HG02642 (cell line): ENCODE results near the gene C1orf21.

Experiments
- ATAC-seq: cut with Tn5 transposase; IDR thresholded peaks from one replicate; pipeline ENCODE4 v1.9.1; 2021; ENCODE audit warnings: mild to moderate bottlenecking; ENCODE audit not compliant: unreplicated experiment, poor library complexity

C1orf21 gene

DNA sequence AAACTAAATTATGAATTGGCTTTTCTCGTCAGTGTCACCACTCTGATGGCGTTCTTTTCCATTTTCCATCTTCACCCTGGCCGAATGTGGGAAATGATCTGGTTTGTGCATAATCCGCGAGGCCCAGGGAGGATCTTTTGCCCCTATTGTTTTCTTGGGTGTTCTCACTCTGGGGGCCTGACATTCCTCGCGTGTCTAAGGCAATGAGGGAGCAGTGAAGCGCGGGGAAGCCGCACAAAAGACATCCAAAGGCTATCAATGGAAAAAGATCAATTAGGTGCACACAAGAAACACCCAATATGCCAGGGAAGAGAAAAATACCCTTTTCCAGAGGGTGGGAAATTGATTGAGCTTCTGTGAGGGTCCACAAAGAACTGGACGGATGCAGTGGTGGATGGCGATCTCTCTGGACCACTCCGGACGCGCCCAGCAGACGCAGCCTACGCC lies 941 bp upstream of the C1orf21 start:
- no peak for ATAC-seq

DNA sequence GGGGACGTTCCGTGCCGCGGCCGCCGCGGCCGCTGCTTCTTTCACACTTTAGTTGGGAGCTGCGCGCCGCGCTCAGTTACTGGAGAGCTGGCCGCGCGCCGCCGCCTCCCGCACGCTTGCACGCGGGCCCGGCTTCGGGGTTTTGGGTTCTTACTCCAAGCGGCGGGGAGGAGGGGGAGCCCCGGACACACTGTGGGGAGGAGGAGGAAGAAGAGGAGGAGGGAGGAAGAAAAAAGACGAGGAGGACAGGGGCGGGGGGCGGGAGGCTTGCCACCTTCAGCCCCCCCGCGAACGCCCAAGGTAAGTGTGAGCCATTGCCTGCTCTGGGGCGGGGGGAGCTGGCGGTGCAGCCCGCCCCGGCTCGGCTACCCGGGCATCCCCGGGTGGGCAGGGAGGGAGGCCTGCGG lies 243 bp downstream of the C1orf21 start:
- peak; percentile 16 for ATAC-seq

DNA sequence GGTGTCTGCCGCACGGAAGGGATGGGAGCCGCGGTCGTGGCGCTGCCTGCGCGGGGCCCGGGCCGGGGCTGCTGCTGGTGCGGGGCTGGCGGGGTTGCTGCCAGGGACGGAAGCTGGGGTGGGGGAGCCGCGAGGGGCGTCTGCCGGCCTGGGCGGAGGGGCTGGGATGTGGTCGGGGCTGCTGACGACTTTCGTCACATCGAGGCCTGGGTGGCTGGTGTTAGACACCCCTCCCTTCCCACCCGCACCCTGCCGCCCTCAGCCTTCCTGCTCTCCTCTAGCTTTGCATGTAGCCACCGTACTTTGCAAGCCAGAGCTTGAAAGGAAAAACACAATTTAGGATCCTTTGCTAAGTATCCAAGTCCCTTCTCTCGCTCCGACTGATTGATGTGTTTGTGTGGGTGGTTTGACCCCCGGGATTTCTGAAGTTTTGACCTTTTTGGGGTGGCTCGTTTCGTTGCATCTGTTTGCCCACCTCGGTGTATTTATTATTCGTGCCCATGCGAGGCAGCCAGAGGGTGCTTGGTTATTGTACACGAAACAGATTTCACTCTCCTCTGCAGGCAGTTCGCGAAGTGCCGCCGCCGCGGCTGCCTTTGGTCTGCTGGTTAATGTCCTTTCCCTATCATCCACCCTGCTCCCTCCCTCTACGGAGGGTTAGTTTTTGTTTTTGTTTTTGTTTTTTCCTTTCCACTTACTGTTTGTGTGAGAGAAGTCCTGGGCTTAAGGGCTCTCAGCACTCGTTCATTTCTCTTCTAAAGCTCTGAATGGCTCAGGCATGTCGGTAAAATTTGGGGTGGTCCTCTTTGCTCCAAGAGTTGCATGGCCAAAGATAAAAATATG lies 868 bp downstream of the C1orf21 start:
- ATAC-seq: no peak

DNA sequence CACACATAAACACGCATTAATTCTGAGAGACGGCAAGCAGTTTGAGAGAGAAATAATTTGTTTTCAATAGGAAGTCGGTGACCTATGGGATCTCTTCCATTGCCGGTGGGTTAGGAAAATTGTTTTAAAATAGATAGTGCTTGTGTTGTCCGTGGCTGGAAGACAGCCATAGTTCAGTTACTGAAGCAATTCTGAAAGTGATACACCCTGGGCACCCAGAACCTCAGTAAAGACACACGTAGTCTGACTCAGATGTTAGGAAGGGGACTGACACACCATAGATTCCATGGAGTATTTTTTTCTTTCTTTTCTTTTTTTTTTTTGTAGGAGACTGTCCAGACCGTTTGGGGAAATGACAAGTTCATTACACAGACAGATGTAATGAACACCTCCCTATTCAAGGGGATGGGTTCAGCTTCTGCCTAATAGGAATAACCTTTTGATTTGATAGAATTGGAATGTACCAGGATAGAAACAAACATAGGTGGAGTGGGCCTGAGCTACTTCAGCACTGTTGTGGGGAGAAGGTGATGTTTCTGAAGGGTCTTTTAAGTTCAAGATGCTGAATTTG lies 1.6 kb downstream of the C1orf21 start:
- no peak for ATAC-seq

DNA sequence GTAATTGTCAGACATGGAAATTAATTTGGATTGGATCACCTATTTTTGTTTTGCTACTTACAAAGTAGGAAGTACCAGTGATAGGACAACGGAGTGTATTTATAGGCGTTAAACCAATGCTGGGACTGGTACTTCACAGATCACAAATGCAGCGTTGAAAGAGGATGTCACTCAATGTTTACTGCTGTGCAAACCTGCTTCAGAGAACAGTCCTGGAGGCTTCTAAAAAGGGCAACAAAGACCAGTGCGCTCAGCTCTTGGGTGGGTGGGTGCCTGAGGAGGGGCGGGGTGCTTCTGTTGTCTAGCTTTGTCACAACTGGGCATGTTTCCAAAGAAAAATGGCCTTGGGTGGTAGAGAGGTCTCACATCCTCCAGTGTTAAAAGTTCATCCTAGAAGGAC lies 2.1 kb downstream of the C1orf21 start:
- no peak for ATAC-seq

DNA sequence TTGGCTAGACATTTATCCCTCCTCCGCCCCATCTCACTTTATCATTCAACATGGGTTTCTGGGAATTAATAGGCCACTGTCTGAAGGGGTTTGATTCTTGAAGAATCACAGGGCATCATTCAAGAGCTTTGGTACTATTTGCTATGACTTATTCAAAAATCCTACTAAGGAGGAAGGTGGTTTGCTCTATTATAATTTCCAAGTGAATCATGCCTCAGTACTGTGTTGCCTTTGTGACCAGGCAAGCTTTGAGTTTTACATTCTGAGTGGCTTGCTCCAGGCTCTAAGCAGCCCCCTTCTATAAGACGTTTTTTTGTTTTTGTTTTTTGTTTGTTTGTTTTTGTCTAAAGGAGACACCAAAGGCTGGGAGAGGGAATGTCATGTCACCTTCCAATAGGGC lies 2.6 kb downstream of the C1orf21 start:
- no peak for ATAC-seq

DNA sequence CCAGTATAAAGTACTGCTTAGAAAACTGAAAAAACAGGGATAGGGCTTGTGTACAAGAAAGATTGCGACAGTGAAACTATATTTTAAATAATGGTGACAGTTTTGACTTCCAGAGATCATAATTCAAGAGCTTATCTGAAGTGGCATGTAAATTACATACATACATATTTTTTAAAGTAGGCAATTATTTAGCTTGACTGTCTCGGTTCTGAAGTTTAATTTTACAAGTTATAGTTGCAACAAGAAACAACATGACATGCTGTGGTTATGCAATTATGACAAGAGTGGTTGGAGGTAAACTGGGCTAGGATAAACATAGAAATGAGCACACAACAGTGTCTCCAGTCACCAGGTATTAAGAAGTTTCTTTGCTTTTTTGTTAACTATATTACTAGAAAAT lies 4.1 kb downstream of the C1orf21 start:
- ATAC-seq: no peak

DNA sequence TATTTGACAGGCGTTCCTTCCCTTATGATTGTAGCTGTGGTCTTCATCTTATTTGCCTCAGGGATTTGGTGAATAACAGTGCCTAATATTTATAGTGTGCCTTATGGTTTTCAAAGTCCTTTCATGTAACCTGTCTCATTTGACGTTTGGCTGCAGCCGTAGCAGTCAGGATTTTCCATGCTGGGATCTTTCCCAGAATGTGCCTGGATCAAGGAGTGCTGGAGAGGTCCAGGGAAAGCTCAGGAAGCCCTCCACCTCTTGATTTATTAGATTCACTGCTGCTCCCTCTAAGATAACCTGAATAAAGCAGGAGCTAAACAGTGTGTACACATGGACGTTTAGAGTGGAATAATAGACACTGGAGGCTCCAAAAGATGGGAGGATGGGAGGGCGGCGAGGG lies 5.2 kb downstream of the C1orf21 start:
- no peak for ATAC-seq

DNA sequence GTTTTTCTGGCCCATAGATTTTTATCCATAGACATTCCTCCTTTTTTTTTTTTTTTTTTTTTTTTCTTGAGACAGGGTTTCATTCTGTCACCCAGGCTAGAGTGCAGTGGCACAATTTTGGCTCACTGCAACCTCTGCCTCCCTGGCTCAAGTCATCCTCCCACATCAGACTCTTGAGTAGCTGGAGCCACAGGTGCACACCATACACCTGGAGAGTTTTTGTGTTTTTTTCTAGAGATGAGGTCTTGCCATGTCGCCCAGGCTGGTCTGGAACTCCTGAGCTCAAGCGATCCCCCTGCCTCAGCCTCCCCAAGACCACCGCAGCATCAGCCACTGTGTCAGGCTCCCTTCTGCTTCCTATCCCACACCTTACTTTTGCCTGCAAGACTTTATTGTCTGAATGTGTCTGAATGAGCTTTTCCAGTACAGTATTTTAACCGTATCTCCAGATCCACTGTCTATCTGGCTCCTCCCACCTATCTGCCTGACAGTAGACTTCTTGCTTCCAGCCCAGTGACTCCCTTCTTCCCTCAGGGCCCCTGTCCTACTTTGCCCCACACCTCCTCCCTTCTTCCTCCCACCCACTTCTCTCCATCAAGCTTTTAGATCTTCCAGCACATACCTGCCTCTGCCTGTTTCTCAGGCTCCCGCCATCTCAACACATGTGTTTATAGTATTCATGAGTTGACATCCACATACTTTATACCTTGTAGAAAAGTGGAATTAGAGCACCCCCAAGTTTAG lies 6.1 kb downstream of the C1orf21 start:
- no peak for ATAC-seq

DNA sequence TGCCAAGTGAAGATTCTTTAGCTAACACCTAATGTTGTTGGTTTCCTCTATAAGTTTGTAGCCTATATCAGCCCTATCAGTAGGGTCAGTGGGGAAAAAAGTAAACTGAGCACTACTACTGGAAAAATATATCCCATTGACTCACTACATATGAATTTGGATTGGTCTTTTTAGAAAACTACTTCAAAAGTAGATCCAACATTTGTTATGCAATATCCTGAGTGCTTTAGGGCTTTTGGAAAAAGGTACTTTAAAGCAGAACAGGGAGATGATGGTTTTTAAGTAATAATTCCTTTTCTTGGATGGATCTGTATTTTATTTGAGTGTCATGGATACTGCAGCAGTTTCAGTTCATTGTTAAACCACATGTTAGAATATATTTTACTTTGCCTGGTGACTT lies 7.1 kb downstream of the C1orf21 start:
- no peak for ATAC-seq

DNA sequence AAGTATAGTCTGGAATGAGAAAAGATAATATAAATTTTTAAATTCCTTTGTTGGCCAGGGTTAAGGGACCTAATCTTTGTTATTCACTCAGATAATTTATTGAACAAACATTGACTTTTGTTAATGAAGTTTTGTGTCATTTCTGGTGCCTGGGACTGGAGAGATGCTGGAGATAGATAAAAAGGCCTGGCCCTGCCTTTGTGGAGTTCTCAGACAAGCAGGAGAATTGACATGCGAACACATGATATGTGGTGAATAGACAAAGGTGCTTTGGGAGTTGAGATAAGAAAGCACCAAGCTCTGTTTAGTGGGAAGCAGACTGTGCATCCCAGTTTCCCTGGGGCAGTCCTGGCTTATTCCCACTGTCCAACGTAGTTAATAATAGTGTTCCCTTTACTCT lies 8.5 kb downstream of the C1orf21 start:
- ATAC-seq: no peak

DNA sequence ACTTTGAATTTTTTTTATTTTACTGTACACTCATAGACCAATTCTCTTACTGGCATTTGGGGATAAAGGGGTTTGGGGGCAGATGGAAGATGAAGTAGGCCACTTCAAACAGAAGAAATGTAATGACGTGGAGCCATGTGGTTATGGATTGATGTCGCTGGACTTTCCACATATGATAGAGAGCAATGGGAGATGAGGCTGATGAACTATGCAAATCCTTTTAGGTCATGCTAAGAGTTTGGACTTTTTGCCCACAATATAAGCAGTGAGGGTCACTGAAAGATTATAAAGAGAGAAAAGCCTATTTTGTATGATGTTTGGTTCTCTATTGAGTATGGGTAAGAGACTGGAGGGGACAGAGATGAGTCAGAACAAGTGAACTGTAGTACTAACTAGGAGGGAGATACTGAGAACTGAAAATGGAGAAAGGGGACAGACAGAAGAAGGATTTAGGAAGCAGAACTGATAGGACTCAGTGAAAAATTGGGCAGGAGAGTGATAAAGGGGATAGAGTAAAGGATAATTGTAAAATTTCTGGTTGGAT lies 9.2 kb downstream of the C1orf21 start:
- ATAC-seq: no peak

DNA sequence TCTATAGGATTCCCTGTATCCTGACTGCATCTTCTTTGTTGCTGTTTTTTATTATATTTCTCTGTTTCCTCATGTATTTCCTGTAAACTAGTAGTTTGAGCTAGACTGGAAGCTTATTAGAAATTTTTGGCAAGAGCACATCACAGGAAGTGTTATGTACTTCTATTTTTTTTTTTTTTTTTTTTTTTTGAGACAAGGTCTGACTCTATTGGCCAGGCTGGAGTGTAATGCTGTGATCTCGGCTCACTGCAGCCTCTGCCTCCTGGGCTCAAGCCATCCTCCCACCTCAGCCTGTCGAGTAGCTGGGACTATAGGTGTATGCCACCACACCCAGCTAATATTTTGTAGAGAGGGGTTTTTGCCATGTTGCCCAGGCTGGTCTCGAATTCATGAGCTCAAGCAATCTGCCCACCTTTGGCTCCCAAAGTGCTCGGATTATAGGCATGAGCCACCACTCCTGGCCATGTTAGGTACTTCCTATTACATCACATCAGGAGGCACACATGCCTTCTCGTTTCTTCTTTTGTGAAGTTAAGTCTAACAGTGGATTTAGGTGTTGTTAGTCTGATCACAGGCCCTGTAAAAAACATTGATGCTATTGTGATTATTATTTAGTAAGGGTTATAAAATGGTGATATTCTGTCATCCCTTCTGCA lies 12.5 kb downstream of the C1orf21 start:
- no peak for ATAC-seq

DNA sequence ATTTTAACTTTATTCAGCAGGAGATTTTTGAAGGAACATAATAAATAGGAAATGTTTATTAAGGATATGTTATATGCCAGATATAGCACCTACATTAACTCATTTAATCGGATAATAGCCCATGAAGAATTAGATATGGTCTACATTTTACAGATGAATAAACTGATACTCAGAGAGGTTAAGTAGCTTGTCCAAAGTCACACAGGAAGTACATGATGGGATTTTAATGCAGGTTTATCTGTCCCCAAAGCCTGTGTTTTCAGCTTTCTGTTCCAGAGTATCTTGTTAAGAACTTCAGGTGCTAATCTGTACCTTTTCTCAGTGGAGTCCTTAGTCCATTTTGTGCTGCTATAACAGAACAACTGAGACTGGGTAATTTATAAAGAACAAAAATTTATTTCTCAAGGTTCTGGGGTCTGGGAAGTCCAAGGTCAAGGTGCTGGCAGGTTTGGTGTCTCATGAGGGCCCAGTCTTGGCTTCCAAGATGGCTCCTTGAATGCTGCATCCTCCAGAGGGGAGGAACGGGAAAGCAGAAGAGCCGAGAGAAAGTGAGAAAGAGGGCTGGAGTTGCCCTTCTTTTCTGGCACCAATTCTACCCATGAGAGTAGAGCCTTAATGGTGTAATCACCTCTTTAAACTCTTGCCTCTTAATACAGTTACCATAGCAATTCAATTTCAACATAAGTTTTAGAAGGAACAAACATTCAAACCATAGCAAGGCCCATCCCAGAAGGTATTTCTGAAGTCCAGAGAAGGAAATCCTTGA lies 17.3 kb downstream of the C1orf21 start:
- no peak for ATAC-seq

DNA sequence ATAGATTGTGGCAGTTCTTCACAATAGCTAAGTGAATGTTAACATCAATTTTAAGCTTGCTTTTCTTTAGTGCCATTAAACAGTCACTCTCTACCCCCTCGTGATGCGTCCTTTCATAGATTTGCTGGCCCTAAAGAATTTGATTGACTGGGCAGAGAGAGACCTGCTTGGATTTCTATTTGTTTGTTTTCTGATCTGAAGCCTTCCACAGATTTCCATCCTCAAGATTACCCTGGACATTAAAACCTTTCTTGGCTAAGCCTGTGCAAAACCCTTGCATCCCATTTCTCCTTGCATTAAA lies 17.8 kb downstream of the C1orf21 start:
- ATAC-seq: no peak

DNA sequence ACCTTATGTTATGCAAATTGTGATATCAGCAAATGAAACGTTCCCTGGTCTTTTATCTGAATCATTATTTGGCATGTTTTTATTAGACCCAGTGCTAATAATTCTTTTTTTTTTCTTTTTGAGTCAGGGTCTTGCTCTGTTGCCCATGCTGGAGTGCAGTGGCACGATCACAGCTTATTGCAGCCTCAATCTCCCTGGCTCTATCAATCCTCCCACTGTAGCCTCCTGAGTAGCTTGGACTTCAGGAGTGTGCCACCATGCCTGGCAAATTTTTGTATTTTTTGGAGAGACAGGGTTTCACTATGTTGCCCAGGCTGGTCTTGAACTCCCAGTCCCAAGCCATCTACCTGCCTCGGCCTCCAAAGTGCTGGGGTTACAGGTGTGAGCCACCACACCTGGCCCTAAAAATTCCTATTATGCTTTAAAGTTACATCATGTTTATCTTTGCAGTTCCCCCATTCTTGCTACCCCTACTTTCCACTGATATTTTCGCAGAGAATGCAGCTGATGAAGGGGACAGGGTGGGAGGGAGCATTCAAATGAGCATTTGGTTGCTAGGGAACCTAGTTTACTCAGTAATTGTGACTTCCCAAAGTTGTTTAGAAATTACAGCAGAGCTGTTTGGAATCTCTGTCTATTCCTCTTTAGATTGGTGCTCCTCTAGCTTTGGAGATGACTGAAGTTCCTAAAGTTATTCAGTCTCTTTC lies 18.4 kb downstream of the C1orf21 start:
- ATAC-seq: no peak

DNA sequence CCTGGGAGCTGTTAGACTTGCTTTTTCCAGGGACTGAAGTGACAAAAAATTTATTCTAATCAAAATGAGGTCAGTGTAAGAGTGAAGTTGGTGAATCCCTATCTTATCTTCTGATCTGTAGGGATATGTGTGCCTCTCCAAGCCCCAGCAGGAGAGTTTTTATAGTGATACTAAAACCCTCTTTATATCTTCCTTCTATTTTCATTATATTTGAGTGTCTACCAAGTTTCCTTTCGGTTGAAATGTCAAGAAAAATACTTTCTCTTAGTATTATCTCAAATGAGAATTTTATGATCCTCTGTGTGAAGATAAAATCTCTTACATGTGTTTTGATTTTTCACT lies 18.9 kb downstream of the C1orf21 start:
- no peak for ATAC-seq

DNA sequence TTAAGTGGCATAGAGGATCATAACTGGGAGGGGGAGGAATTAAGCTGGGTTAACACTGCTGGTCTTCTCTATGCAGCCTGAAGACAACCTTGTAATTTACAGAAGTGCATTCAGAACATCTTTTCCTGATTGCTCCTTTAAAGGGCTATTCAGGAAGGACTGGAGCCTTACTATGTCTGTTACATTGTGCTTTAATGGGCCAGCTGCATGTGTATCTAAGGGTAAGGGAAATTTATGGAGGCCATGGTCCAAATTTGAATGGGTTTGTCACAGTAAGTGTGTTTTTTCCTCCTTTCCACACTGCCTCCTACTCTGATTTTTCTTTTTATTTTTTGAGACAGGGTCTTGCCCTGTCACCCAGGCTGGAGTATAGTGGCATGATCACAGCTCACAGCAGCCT lies 19.6 kb downstream of the C1orf21 start:
- ATAC-seq: no peak

DNA sequence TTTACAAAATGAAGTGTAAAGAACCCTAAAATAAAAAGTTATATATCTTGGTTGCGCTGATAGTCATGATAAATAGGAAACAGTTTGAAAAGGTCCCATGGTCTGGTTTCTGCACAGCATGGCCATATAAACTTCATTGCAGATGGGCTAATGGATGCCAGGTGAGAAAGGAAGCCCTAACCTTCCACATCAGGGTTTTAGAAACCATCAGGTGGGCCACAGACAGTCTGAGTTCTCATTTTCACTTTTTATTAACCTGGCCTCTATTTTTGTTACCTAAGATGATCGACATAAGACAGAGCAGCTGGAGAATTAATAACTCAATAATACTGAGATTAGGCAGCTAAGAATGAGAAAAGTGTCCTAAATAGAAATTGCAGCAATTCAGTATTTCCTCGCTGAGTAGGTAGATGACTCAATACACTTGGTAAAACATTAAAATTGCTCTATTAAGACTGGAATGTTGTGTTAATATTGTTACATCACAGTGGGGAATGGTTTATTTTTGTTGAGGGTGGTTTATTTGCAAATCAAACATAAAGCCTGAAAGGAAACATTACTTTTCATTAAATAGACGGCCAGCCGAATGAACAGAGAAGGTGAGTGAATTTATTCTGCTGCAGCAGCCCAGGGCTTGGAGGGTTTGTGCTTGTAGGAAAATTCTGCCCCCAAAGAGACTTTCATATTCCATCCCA lies 21.1 kb downstream of the C1orf21 start:
- ATAC-seq: no peak
